Skeletal muscle cell (primary cell): ENCODE results near the gene CPSF4.

Experiments
- DNase-seq: peaks from one replicate; pipeline ENCODE4 v3.0.0-alpha.2; 2010; ENCODE audit warnings: low read depth
- H3K4me3 ChIP-seq: 2 replicates; pipeline ENCODE4 v1.5.1; 2011; ENCODE audit warnings: low read depth, mild to moderate bottlenecking, control low read depth, low read length, moderate library complexity

The CPSF4 gene

GRCh38 chr7:99438573-99439480 lies at the start of gene CPSF4, which contains the start of gene PTCD1:
Gene CPSF4 (plus strand): TSS chr7:99438943. CDS start chr7:99439083, 140 bp downstream.
Gene PTCD1 (minus strand): TSS chr7:99438798. CDS start chr7:99435242, 3,556 bp downstream.
- peak within 1 kb of the TSS; percentile 92 for H3K4me3 ChIP-seq
- DNase-seq: peak; percentile 83

DNA sequence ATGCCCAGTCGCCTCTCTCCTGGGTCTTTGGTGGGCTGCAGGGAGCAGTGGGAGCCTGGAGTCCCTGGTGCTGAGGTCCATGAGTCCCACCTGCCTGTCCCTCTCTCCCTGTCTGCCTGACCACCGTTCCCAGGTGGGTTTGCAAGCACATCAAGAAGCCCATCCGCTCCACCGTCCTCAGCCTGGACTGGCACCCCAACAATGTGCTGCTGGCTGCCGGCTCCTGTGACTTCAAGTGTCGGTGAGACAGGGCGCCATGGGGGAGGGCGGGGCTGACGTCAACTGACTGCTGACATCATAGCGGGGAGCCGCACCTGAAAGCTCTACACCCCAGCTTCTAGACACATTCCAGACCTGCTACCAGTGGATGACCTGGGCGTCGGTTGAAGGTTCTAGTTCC lies 49.0 kb upstream of the CPSF4 start:
- H3K4me3 ChIP-seq: no peak overlapping the region
- DNase-seq: no peak

GRCh38 chr7:99390941-99391602 lies 47.7 kb upstream of the CPSF4 start:
- H3K4me3 ChIP-seq: no peak overlapping the region
- no peak for DNase-seq

DNA sequence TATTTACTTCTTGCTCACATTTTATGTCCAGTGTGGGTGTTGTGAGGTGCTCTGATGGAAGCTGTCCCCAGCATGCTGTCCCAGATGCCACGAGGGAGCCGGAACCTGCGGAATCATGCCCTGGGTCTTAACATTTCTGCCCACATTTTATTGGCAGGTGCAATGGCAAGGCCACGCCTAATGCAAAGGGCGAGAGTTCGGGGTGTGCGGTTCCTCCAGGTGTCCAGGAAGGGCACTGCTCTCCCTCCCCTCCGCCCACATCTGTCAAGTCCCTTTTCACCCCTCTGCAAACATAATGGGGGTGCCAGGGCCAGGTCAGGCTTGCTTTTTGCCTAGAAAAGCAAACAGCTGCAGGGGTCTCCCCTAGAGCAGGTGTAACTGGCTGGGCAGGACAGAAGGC lies 46.7 kb upstream of the CPSF4 start:
- H3K4me3 ChIP-seq: no peak overlapping the region
- no peak for DNase-seq

GRCh38 chr7:99392659-99393354 lies 45.9 kb upstream of the CPSF4 start:
- no peak for DNase-seq
- H3K4me3 ChIP-seq: peak overlapping the region; percentile 44

DNA sequence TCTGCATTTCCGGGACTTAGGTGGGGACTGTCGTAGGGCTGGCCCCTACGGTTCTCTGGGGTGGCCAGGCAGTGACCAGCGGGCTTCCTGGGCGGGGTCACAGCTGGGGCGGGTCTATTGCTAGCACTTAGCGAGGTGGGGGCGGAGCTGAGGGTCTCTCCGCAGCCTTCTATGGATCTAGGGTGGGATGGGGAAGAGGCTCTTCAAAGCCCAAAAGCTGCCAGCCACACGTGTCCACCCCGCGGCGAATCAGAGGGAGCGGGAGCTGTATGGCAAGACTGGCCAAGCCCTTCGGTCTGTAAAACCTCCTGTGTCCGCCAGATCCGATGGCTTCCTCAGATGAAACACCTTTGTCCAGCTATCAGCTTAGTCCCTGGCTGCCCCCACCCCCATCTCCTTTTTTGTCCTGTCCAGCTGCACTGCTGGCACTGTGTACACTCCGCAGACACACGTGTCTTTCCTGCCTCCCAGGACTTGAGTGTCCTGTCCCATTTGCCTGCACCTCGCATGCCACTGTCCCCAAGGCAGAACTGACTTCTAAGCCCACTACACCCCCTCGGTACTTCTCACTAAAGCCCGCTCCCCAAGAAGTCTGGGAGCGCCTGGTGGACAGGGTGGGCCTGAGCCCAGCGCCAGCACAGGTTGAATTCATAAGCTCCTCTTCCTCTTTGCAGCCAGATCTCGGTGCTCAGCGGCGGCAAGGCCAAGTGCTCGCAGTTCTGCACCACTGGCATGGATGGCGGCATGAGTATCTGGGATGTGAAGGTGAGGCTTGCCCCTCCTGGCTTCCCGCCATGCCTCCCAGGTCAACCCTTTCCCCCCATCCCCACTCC lies 45.2 kb upstream of the CPSF4 start:
- H3K4me3 ChIP-seq: peak overlapping the region; percentile 44

GRCh38 chr7:99394188-99394502 lies 44.6 kb upstream of the CPSF4 start:
- no peak overlapping the region for H3K4me3 ChIP-seq
- no peak for DNase-seq

More for the DNA sequence above, 45.2 kb upstream of the CPSF4 start:
- DNase-seq: no peak

DNA sequence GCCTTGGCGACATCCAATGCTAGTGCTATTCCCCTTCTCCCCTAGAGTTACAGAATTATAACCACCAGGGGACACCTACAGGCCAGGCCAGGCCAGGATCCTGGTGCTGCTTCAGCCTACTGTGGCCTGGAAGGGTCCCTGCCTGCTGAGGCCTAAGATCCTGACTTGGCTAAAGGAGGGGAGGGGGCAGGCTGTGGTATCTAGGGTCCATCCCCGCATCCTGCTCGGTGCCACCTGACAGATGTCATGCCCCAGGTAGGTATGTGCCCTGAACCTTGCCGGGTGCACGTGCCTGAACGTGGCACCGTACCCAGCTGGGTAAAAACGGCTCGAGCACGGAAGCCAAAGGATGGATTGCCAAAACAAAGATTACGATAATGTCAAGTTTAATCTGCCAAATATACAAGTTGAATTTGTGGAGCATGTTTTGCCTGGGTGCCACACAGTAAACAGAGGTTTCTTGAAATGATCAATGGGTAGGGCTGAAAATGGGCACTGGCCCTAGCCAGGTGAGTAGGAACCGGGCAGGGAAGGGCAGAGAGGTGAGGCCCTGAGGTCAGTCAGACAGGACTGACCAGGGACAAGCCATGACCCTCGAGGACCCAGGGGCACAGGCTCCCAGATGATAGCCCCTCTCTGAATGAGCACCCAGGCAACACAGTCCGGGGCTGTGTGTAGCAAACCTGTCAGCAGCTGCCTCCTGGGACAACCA lies 43.0 kb upstream of the CPSF4 start:
- H3K4me3 ChIP-seq: no peak overlapping the region
- no peak for DNase-seq

DNA sequence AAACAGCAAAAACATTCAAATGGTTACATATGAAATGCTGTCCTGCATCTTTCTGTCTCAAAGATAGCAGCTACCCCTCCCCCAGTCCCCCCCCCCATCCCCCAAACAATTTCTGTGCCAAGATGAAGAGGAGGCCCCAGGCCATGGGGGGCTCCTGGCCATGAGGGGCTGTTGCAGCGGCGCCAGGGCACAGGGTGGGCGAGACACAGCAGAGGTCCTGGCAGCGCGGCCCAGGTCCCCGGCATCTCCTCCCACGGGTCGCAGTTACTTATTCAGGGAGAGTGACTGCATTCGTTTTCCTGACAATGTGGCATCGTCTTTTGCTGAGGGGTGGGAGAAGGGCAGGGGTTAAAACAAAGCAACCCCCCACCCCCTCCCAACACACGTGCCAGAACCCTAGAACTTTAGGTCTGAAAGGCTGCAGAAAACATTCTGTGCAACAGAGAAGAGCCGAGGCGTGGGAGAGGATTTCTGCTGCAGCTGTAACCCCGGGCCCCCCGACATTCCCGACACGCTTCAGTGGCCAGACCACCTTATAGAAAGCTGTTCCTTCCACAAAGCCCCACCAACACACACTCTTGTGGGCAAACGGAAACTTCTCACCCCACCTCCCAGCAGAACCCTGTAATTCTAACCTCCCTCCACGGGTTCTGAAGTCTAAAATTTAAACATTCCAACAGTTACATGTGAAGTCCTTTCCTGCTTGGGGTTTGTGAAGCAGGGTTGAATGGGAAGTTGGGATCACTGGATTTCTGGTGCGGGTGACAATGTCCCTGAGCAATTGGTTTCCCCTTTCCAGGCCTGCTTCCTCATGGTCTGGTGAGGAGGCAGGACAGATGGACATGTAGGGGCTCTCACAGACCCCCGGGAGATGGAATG lies 42.1 kb upstream of the CPSF4 start:
- H3K4me3 ChIP-seq: no peak overlapping the region
- DNase-seq: no peak

- H3K4me3 ChIP-seq: no peak overlapping the region
- no peak for DNase-seq
These were observed 41.3 kb upstream of the CPSF4 start for GRCh38 chr7:99397297-99397983.

- DNase-seq: no peak
- no peak overlapping the region for H3K4me3 ChIP-seq
These were observed 39.8 kb upstream of the CPSF4 start for GRCh38 chr7:99398891-99399445.

- no peak for DNase-seq
- no peak overlapping the region for H3K4me3 ChIP-seq
These were observed 39.1 kb upstream of the CPSF4 start for GRCh38 chr7:99399597-99399996.

- DNase-seq: no peak
- no peak overlapping the region for H3K4me3 ChIP-seq
These were observed 35.9 kb upstream of the CPSF4 start for GRCh38 chr7:99402854-99403253.

DNA sequence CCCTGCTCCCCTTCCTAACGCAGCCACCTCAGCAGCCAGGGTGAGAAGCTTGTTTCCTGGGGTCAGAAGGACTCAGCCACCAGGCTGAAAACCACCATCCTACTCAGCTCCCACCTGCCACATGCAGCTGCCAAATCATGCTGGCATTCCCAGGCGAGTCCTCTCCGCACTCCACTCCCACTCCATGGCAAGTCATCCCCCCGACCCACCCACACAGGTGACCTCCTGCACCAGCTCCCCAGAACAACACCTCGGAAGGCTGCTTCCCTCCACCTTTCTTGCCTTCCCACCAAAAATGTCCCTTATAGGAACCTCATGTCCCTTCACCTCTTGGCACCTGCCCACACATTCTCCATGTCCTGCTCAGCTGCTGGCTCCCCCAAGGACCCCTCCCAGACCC lies 35.0 kb upstream of the CPSF4 start:
- no peak overlapping the region for H3K4me3 ChIP-seq
- DNase-seq: no peak

- DNase-seq: peak; percentile 32
- H3K4me3 ChIP-seq: no peak overlapping the region
These were observed 34.3 kb upstream of the CPSF4 start for GRCh38 chr7:99404235-99404976.

- no peak for DNase-seq
- H3K4me3 ChIP-seq: no peak overlapping the region
These were observed 33.8 kb upstream of the CPSF4 start for GRCh38 chr7:99404977-99405320.

GRCh38 chr7:99406557-99406956 lies 32.2 kb upstream of the CPSF4 start:
- DNase-seq: no peak
- no peak overlapping the region for H3K4me3 ChIP-seq
